ENCODE results near the gene CYTH1.

CYTH1 gene

GRCh38 chr17:78680436-78680835 lies 101.6 kb downstream of the CYTH1 start:
- H3K9me3 ChIP-seq = no peaks in the 10 kb centered on the region
- no peak for TF ChIP-seq CTCF (IDR thresholded peaks at IDR 0.05; ENCODE audit: low read depth, low read length)
- H3K36me3 ChIP-seq = peaks cover 19% of the 10 kb centered on the region
- DNase-seq = no peak
- H3K4me1 ChIP-seq = no peaks in the 10 kb centered on the region
- no peaks in the 10 kb centered on the region for H3K27me3 ChIP-seq
- no peak overlapping the region for H3K4me3 ChIP-seq (ENCODE audit: low read depth, low read length)

GRCh38 chr17:78679495-78680395 lies 102.3 kb downstream of the CYTH1 start:
- Histone ChIP-seq H3K9me3 (no peaks in the 10 kb centered on the region), H3K4me3 (ENCODE audit: low read depth, low read length) (no peak overlapping the region), H3K36me3 (peaks cover 19% of the 10 kb centered on the region), H3K4me1 (no peaks in the 10 kb centered on the region), H3K27me3 (no peaks in the 10 kb centered on the region)
- no peak for DNase-seq
- no peak for TF ChIP-seq CTCF (IDR thresholded peaks at IDR 0.05; ENCODE audit: low read depth, low read length)

DNA sequence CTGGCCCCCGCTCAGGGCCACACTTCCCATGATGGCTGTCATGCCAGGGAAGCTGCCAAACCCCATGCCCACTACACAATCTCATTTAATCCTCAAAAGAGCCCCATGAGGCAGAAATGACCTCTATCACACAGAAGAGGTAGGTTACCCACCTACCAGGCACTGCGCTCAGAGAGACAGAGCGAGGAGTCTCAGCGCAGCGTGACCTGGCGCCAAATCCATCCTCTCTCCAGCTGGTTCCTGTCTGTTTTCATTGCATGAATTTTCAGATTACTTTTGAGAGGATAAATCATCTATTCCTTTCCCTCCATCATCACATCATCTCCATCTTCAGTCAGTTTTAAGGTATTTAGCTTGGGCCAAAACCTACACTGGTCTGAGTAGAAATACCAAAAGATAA lies 103.4 kb downstream of the CYTH1 start:
- TF ChIP-seq CTCF (IDR thresholded peaks at IDR 0.05; ENCODE audit: low read depth, low read length) = no peak
- no peaks in the 10 kb centered on the region for H3K4me1 ChIP-seq
- H3K36me3 ChIP-seq = peaks cover 19% of the 10 kb centered on the region
- DNase-seq = no peak
- no peaks in the 10 kb centered on the region for H3K27me3 ChIP-seq
- H3K9me3 ChIP-seq = no peaks in the 10 kb centered on the region
- H3K4me3 ChIP-seq (ENCODE audit: low read depth, low read length) = no peak overlapping the region

GRCh38 chr17:78678222-78678557 lies 103.9 kb downstream of the CYTH1 start:
- no peak for TF ChIP-seq CTCF (IDR thresholded peaks at IDR 0.05; ENCODE audit: low read depth, low read length)
- no peaks in the 10 kb centered on the region for H3K9me3 ChIP-seq
- H3K4me1 ChIP-seq = no peaks in the 10 kb centered on the region
- H3K36me3 ChIP-seq = peaks cover 19% of the 10 kb centered on the region
- DNase-seq = no peak
- no peak overlapping the region for H3K4me3 ChIP-seq (ENCODE audit: low read depth, low read length)
- no peaks in the 10 kb centered on the region for H3K27me3 ChIP-seq

GRCh38 chr17:78677303-78678221 lies 104.5 kb downstream of the CYTH1 start:
- Histone ChIP-seq H3K4me3 (ENCODE audit: low read depth, low read length) (no peak overlapping the region), H3K27me3 (no peaks in the 10 kb centered on the region), H3K9me3 (no peaks in the 10 kb centered on the region), H3K36me3 (peaks cover 19% of the 10 kb centered on the region), H3K4me1 (no peaks in the 10 kb centered on the region)
- no peak for TF ChIP-seq CTCF (IDR thresholded peaks at IDR 0.05; ENCODE audit: low read depth, low read length)
- no peak for DNase-seq
